ENCODE results near the gene MPRIP. TPM values are rescaled to one million over a fixed set of nuclear protein-coding genes. Genes with fewer than 3 reads are reported as not detected.

The MPRIP gene
- total and polyA plus RNA-seq, 2 of the 13 experiments (the other 11 are each of a cell fraction or from before 2014, with no cell fraction given): 50.2 to 52.4 TPM

DNA sequence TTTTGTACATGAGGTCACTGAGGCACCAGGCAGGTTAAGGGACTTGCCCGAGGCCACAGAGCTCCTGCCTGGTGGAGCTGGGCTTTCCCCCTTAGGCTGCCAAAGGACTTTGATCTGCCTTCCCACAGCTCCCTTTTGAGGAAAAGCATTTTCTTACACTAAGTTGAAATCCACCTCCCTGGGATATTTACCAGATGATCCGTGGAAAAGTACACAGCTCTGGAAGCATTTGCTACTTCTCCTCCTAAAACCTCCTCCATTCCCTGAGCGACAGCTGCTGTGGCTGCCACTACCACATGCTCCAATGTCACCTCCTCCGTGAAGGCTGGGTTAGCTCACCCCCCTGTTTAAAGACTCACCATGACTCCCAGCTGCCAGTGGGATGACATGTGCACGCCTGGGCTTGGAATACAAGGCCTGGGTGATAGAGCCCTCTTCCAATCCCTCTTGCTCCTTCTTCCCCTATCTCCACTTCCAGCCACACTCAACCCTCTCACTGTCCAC is 1.2 kb upstream of the MPRIP start (continued):
- no peak for TF ChIP-seq DMTF1 (CRISPR knock-in tag; IDR thresholded peaks at IDR 0.05)
- no peak for TF ChIP-seq SUZ12 (IDR thresholded peaks at IDR 0.05; ENCODE audit: low read depth, low read length)
- TF ChIP-seq HNF4A (CRISPR knock-in tag; IDR thresholded peaks at IDR 0.05): peak; percentile 45; the same call in 1 of the 2 replicates
- TF ChIP-seq CREM (IDR thresholded peaks at IDR 0.05): no peak
- no peak for TF ChIP-seq CREM (CRISPR knock-in tag; IDR thresholded peaks at IDR 0.05)
- peak; percentile 94 for TF ChIP-seq SAP130 (CRISPR knock-in tag; IDR thresholded peaks at IDR 0.05; ENCODE audit: low read depth)
- TF ChIP-seq ZNF382 (CRISPR knock-in tag; IDR thresholded peaks at IDR 0.05; ENCODE audit: borderline replicate concordance): no peak
- no peak for TF ChIP-seq REXO4 (CRISPR knock-in tag; IDR thresholded peaks at IDR 0.05; ENCODE audit: borderline replicate concordance)
- TF ChIP-seq ATF1 (CRISPR knock-in tag; IDR thresholded peaks at IDR 0.05): no peak
- no peak for TF ChIP-seq ZNF530 (CRISPR knock-in tag; IDR thresholded peaks at IDR 0.05; ENCODE audit: low read depth)
- TF ChIP-seq, protein P1, sequence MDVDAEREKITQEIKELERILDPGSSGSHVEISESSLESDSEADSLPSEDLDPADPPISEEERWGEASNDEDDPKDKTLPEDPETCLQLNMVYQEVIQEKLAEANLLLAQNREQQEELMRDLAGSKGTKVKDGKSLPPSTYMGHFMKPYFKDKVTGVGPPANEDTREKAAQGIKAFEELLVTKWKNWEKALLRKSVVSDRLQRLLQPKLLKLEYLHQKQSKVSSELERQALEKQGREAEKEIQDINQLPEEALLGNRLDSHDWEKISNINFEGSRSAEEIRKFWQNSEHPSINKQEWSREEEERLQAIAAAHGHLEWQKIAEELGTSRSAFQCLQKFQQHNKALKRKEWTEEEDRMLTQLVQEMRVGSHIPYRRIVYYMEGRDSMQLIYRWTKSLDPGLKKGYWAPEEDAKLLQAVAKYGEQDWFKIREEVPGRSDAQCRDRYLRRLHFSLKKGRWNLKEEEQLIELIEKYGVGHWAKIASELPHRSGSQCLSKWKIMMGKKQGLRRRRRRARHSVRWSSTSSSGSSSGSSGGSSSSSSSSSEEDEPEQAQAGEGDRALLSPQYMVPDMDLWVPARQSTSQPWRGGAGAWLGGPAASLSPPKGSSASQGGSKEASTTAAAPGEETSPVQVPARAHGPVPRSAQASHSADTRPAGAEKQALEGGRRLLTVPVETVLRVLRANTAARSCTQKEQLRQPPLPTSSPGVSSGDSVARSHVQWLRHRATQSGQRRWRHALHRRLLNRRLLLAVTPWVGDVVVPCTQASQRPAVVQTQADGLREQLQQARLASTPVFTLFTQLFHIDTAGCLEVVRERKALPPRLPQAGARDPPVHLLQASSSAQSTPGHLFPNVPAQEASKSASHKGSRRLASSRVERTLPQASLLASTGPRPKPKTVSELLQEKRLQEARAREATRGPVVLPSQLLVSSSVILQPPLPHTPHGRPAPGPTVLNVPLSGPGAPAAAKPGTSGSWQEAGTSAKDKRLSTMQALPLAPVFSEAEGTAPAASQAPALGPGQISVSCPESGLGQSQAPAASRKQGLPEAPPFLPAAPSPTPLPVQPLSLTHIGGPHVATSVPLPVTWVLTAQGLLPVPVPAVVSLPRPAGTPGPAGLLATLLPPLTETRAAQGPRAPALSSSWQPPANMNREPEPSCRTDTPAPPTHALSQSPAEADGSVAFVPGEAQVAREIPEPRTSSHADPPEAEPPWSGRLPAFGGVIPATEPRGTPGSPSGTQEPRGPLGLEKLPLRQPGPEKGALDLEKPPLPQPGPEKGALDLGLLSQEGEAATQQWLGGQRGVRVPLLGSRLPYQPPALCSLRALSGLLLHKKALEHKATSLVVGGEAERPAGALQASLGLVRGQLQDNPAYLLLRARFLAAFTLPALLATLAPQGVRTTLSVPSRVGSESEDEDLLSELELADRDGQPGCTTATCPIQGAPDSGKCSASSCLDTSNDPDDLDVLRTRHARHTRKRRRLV (CRISPR knock-in tag; IDR thresholded peaks at IDR 0.05): no peak
- no peak for TF ChIP-seq KLF11 (CRISPR knock-in tag; IDR thresholded peaks at IDR 0.05)
- TF ChIP-seq MEIS1 (CRISPR knock-in tag; IDR thresholded peaks at IDR 0.05; ENCODE audit: borderline replicate concordance): 0 out of 2 replicates have a peak, but pooled peaks have one; percentile 25
- TF ChIP-seq RFXANK (CRISPR knock-in tag; IDR thresholded peaks at IDR 0.05): no peak
- no peak for TF ChIP-seq ZNF792 (CRISPR knock-in tag; IDR thresholded peaks at IDR 0.05)
- peak; percentile 24; the same call in 1 of the 2 replicates for TF ChIP-seq MED1 (CRISPR knock-in tag; IDR thresholded peaks at IDR 0.05)
- no peak for TF ChIP-seq ATM (IDR thresholded peaks at IDR 0.05; ENCODE audit: borderline replicate concordance)
- TF ChIP-seq TEAD3 (CRISPR knock-in tag; optimal IDR thresholded peaks at IDR 0.05; ENCODE audit: borderline replicate concordance): peak; percentile 25
- no peak for TF ChIP-seq SKI (IDR thresholded peaks at IDR 0.05; ENCODE audit: partially characterized antibody)
- no peak for TF ChIP-seq CENPBD1 (CRISPR knock-in tag; IDR thresholded peaks at IDR 0.05; ENCODE audit: borderline replicate concordance, low read depth)
- TF ChIP-seq ZFP90 (CRISPR knock-in tag; IDR thresholded peaks at IDR 0.05; ENCODE audit: borderline replicate concordance): no peak
- TF ChIP-seq ZNF296 (CRISPR knock-in tag; conservative IDR thresholded peaks at IDR 0.05): no peak
- no peak for TF ChIP-seq ZXDC (CRISPR knock-in tag; IDR thresholded peaks at IDR 0.05)
